Left lung (tissue), 10 donors: ENCODE data around the gene RXFP2. TPM values are rescaled to one million over a fixed set of nuclear protein-coding genes. Genes with fewer than 3 reads are reported as not detected.

Experiments
- ATAC-seq: fragments of 200-7000 bp; cut with Tn5 transposase; one replicate; pipeline ENCODE4 v1.9.1; 2020; ENCODE audit warnings: moderate library complexity
- DNase-seq, 4 donors: peaks; one replicate each; pipeline ENCODE4 v3.0.0-alpha.2; 2013 to 2020
- H3K27ac ChIP-seq, 2 donors: fragments of 200-600 bp; sonication (generic) in 1 of 2; one replicate each; pipeline versions ENCODE4 v1.5.0 to v1.8.0; 2020 to 2021
- H3K27me3 ChIP-seq, 2 donors: fragments of 200-600 bp; sonication (generic) in 1 of 2; one replicate each; pipeline versions ENCODE4 v1.5.0 to v1.8.0; 2020 to 2021
- H3K36me3 ChIP-seq, 2 donors: fragments of 200-600 bp; sonication (generic) in 1 of 2; one replicate each; pipeline versions ENCODE4 v1.5.0 to v1.8.0; 2020 to 2021
- H3K4me1 ChIP-seq, 2 donors: fragments of 200-600 bp; one replicate each; pipeline ENCODE4 v1.8.0; 2021
- H3K4me3 ChIP-seq, 2 donors: fragments of 200-600 bp; sonication (generic) in 1 of 2; one replicate each; pipeline versions ENCODE4 v1.5.0 to v1.8.0; 2020 to 2021; ENCODE audit warnings: mild to moderate bottlenecking in 1 of 2
- H3K9me3 ChIP-seq, 2 donors: fragments of 200-600 bp; sonication (generic) in 1 of 2; one replicate each; pipeline versions ENCODE4 v1.5.0 to v1.8.0; 2020 to 2021
- intact Hi-C, 2 donors: fragments of 100-400 bp; cut with DNase I; formaldehyde crosslinking; loops; one replicate each; pipeline versions ENCODE4 v1.11.2 to v1.14.2; 2022
- polyA plus RNA-seq, 6 donors: library from polyadenylated mRNA; unstranded; fragments of 120-200 nt; gene quantifications; one replicate each; pipeline ENCODE4 v1.2.1, GENCODE V29; 2013; ENCODE audit not compliant: insufficient read length in 6 of 6
- total RNA-seq, 2 donors: library from RNA; stranded (reverse); fragmentation: NEBNext Ultra II Directional; extraction: Animal tissue kit (Norgen Biotek cat#: 25700); gene quantifications; one replicate each; pipeline ENCODE4 v1.2.1, GENCODE V29; 2021
- TF ChIP-seq, protein P1 (sequence below), 2 donors: fragments of 200-600 bp; sonication (generic) in 1 of 2; IDR thresholded peaks; one replicate each; pipeline versions ENCODE4 v1.5.0 to v1.8.0; 2021; ENCODE audit warnings: antibody characterized with exemption in 2 of 2
- donor health status: DM: no; HTN: yes; CAD: no.
- donor health status: DM: no; HTN: no; CAD: no.

The RXFP2 gene
- total and polyA plus RNA-seq, 8 donors, result not detected

DNA sequence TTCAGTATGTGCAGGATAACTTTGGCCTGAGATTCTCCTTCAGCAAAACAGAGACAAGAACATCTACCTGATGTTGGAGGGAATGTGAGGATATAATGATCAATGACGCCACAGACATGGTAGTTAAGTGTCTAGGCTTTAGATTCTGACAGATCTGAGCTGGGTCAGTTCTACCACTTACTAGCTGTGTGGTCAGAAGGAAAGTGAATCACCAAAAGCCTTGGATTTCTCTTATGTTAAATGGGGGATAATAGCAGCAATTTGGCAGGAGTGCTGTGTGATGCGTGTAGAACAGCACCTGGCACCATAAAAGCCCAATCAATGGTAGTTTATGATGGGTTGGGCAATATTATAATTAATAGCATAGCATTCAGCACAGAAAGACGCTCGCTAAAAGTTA, 41.7 kb downstream of the RXFP2 start:
- H3K36me3 ChIP-seq, result no peaks in the 10 kb centered on the region
- H3K4me3 ChIP-seq, result no peak overlapping the region
- no peaks in the 10 kb centered on the region for H3K27me3 ChIP-seq
- TF ChIP-seq, protein P1, sequence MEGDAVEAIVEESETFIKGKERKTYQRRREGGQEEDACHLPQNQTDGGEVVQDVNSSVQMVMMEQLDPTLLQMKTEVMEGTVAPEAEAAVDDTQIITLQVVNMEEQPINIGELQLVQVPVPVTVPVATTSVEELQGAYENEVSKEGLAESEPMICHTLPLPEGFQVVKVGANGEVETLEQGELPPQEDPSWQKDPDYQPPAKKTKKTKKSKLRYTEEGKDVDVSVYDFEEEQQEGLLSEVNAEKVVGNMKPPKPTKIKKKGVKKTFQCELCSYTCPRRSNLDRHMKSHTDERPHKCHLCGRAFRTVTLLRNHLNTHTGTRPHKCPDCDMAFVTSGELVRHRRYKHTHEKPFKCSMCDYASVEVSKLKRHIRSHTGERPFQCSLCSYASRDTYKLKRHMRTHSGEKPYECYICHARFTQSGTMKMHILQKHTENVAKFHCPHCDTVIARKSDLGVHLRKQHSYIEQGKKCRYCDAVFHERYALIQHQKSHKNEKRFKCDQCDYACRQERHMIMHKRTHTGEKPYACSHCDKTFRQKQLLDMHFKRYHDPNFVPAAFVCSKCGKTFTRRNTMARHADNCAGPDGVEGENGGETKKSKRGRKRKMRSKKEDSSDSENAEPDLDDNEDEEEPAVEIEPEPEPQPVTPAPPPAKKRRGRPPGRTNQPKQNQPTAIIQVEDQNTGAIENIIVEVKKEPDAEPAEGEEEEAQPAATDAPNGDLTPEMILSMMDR (IDR thresholded peaks at IDR 0.05), result no peak
- intact Hi-C loops, result no loop called here
- H3K4me1 ChIP-seq, result no peaks in the 10 kb centered on the region
- H3K9me3 ChIP-seq, result no peaks in the 10 kb centered on the region
- no peak for DNase-seq
- H3K27ac ChIP-seq, result no peak overlapping the region
- no peak for ATAC-seq

DNA sequence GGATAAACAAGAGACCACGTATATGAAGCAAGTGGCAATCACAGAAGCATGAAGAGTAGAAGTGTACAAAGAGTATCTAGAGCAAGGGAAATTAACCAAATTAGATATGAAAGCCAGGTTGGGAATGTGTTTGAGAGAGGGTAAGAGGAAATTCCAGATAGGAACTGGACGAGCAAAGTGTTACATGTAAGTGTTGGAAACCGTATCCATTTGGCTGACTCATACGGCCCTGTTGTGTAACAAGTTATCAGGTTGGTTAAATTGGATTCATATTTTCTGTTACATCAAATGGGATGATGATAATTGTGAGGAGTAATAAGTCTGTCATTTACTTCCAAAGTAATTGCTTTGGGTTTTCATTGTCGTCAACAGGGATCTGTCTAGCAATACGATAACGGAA, 46.7 kb downstream of the RXFP2 start:
- intact Hi-C loops, result no loop called here
- Histone ChIP-seq H3K36me3 (no peaks in the 10 kb centered on the region), H3K4me3 (no peak overlapping the region), H3K27ac (no peak overlapping the region), H3K4me1 (no peaks in the 10 kb centered on the region), H3K27me3 (no peaks in the 10 kb centered on the region), H3K9me3 (no peaks in the 10 kb centered on the region)
- no peak for ATAC-seq
- TF ChIP-seq, protein P1 (IDR thresholded peaks at IDR 0.05), result no peak
- no peak for DNase-seq

DNA sequence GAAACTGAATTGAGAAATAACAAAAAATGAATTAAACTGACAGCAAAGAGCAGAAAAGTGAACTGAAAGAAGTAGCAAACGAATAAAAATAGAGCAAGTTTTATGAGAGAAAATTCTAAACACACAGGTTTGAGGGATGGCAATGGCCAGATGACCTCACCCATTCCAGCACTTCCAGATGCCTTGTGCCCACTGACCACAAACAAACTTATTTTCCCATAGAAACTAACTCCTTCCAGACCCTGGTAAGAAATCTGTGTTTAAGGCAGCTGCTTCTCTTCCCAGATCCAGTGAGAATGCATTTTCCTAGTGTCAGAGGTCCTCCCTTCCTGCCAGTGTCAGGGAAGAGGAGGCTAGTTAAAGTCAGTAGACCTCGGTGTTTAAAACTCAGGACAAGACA, 51.7 kb downstream of the RXFP2 start:
- Histone ChIP-seq H3K4me1 (no peaks in the 10 kb centered on the region), H3K4me3 (no peak overlapping the region), H3K27ac (no peak overlapping the region), H3K9me3 (no peaks in the 10 kb centered on the region), H3K27me3 (no peaks in the 10 kb centered on the region), H3K36me3 (no peaks in the 10 kb centered on the region)
- TF ChIP-seq, protein P1 (IDR thresholded peaks at IDR 0.05), result no peak
- ATAC-seq, result no peak
- DNase-seq, result no peak
- intact Hi-C loops, result no loop called here

DNA sequence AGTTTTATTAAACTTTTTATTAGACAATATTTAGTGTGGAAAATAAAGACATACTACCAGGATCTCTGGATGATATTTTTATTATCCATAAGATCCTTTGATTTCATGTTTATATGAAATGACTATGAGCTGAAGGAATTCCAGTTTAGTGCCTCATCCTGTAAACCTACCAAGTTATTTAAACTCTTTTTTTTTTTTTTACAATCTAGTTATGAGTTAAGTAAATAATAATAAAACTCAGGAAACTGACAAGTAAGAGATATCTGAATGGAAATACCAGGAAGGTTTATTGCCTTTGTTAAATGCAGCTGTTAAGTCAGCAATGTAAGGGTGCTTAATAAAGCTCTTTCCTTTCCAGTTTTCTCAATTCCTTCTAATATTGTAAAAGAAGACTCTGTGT, 53.9 kb downstream of the RXFP2 start:
- intact Hi-C loops, result no loop called here

DNA sequence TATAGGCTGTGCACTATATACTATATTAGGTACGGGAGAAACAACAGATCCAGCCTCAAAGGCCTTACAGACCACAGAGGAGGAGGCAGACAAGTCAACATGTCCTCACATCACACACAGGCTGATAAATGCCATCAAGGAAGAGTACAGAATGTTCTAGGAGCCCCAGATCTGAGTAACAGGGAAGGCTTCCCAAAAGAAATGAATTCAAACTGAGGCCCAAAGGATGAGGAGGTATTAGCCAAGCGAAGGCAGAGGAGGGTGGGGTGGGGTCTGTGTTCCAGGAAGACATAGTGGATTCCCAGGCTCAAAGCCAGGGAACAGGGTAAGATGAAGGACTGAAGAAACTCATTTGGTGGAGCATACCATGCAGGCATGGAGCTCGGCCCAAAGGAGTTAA, 55.1 kb downstream of the RXFP2 start:
- Histone ChIP-seq H3K9me3 (no peaks in the 10 kb centered on the region), H3K4me3 (no peak overlapping the region), H3K27ac (no peak overlapping the region), H3K4me1 (no peaks in the 10 kb centered on the region), H3K36me3 (no peaks in the 10 kb centered on the region), H3K27me3 (no peaks in the 10 kb centered on the region)
- TF ChIP-seq, protein P1 (IDR thresholded peaks at IDR 0.05), result no peak
- no peak for ATAC-seq
- DNase-seq, result no peak
- intact Hi-C loops, result no loop called here

More for the DNA sequence above, 53.9 kb downstream of the RXFP2 start:
- no peak overlapping the region for H3K4me3 ChIP-seq
- H3K27me3 ChIP-seq, result no peaks in the 10 kb centered on the region
- H3K4me1 ChIP-seq, result no peaks in the 10 kb centered on the region
- TF ChIP-seq, protein P1 (IDR thresholded peaks at IDR 0.05), result no peak
- ATAC-seq, result no peak
- H3K27ac ChIP-seq, result no peak overlapping the region
- no peaks in the 10 kb centered on the region for H3K36me3 ChIP-seq
- no peaks in the 10 kb centered on the region for H3K9me3 ChIP-seq
- DNase-seq, result no peak
